ENCODE results near the gene ZNF184. TPM values are rescaled to one million over a fixed set of nuclear protein-coding genes. Genes with fewer than 3 reads are reported as not detected.

The ZNF184 gene
- total and polyA plus RNA-seq, 9 of the 15 experiments (the other 6 are each of a cell fraction or from before 2014, with no cell fraction given): 7.6 to 22.2 (median 12.8) TPM

DNA sequence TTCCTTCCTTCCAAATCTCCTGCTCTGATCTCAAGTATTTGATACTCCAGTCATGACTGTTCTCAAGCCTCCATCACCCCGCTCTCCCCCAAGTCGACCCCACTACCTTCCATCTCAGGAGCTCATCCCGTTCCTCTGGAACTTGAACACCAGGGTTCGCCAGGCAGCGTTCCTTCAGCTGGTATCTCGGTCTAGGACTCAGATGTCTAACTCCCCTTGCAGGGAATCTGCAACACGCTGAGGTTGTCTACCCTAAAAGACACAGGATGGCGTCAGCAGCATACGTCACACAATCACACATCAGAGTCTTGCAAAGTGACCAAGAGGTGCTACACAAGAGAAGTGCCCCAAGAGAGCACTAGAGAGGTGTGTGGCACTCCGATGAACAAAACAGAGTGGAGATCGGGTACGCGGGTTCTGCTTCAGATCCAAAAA, 706 bp downstream of the ZNF184 start (continued):
- TF ChIP-seq DDX20 (tag; IDR thresholded peaks at IDR 0.05; ENCODE audit: low read depth): no peak
- no peak for TF ChIP-seq ZNF311 (CRISPR knock-in tag; IDR thresholded peaks at IDR 0.05)
- peak; percentile 25; the same call in 1 of the 2 replicates for TF ChIP-seq ESRRA (IDR thresholded peaks at IDR 0.05; ENCODE audit: borderline replicate concordance, low read depth)
- TF ChIP-seq, protein P1, sequence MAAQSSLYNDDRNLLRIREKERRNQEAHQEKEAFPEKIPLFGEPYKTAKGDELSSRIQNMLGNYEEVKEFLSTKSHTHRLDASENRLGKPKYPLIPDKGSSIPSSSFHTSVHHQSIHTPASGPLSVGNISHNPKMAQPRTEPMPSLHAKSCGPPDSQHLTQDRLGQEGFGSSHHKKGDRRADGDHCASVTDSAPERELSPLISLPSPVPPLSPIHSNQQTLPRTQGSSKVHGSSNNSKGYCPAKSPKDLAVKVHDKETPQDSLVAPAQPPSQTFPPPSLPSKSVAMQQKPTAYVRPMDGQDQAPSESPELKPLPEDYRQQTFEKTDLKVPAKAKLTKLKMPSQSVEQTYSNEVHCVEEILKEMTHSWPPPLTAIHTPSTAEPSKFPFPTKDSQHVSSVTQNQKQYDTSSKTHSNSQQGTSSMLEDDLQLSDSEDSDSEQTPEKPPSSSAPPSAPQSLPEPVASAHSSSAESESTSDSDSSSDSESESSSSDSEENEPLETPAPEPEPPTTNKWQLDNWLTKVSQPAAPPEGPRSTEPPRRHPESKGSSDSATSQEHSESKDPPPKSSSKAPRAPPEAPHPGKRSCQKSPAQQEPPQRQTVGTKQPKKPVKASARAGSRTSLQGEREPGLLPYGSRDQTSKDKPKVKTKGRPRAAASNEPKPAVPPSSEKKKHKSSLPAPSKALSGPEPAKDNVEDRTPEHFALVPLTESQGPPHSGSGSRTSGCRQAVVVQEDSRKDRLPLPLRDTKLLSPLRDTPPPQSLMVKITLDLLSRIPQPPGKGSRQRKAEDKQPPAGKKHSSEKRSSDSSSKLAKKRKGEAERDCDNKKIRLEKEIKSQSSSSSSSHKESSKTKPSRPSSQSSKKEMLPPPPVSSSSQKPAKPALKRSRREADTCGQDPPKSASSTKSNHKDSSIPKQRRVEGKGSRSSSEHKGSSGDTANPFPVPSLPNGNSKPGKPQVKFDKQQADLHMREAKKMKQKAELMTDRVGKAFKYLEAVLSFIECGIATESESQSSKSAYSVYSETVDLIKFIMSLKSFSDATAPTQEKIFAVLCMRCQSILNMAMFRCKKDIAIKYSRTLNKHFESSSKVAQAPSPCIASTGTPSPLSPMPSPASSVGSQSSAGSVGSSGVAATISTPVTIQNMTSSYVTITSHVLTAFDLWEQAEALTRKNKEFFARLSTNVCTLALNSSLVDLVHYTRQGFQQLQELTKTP (IDR thresholded peaks at IDR 0.05; ENCODE audit: low read depth in 1 of 2, partially characterized antibody in 2 of 2): peak; percentile 63 to 71
- TF ChIP-seq POLR3G (IDR thresholded peaks at IDR 0.05; ENCODE audit: extremely low read depth, insufficient read length, insufficient replicate concordance): no peak
- no peak for TF ChIP-seq TCF3 (CRISPR knock-in tag; IDR thresholded peaks at IDR 0.05)
- TF ChIP-seq, protein P2, sequence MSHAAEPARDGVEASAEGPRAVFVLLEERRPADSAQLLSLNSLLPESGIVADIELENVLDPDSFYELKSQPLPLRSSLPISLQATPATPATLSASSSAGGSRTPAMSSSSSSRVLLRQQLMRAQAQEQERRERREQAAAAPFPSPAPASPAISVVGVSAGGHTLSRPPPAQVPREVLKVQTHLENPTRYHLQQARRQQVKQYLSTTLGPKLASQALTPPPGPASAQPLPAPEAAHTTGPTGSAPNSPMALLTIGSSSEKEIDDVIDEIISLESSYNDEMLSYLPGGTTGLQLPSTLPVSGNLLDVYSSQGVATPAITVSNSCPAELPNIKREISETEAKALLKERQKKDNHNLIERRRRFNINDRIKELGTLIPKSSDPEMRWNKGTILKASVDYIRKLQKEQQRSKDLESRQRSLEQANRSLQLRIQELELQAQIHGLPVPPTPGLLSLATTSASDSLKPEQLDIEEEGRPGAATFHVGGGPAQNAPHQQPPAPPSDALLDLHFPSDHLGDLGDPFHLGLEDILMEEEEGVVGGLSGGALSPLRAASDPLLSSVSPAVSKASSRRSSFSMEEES (CRISPR knock-in tag; IDR thresholded peaks at IDR 0.05): no peak
- no peak for TF ChIP-seq FOS (IDR thresholded peaks at IDR 0.05; ENCODE audit: extremely low read depth, insufficient read length)
- TF ChIP-seq, protein P3, sequence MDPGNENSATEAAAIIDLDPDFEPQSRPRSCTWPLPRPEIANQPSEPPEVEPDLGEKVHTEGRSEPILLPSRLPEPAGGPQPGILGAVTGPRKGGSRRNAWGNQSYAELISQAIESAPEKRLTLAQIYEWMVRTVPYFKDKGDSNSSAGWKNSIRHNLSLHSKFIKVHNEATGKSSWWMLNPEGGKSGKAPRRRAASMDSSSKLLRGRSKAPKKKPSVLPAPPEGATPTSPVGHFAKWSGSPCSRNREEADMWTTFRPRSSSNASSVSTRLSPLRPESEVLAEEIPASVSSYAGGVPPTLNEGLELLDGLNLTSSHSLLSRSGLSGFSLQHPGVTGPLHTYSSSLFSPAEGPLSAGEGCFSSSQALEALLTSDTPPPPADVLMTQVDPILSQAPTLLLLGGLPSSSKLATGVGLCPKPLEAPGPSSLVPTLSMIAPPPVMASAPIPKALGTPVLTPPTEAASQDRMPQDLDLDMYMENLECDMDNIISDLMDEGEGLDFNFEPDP (CRISPR knock-in tag; IDR thresholded peaks at IDR 0.05): no peak
- TF ChIP-seq ZSCAN29 (IDR thresholded peaks at IDR 0.05): peak; percentile 53; the same call in 1 of the 2 replicates
- TF ChIP-seq ZBED1 (IDR thresholded peaks at IDR 0.05): no peak
- 0 out of 2 replicates have a peak, but pooled peaks have one; percentile 16 for TF ChIP-seq ZKSCAN1 (IDR thresholded peaks at IDR 0.05; ENCODE audit: low read depth, low read length)
- peak; percentile 6 to 58; a peak in 1 of 4 replicates for TF ChIP-seq KDM1A (IDR thresholded peaks at IDR 0.05)
- TF ChIP-seq, protein P4, sequence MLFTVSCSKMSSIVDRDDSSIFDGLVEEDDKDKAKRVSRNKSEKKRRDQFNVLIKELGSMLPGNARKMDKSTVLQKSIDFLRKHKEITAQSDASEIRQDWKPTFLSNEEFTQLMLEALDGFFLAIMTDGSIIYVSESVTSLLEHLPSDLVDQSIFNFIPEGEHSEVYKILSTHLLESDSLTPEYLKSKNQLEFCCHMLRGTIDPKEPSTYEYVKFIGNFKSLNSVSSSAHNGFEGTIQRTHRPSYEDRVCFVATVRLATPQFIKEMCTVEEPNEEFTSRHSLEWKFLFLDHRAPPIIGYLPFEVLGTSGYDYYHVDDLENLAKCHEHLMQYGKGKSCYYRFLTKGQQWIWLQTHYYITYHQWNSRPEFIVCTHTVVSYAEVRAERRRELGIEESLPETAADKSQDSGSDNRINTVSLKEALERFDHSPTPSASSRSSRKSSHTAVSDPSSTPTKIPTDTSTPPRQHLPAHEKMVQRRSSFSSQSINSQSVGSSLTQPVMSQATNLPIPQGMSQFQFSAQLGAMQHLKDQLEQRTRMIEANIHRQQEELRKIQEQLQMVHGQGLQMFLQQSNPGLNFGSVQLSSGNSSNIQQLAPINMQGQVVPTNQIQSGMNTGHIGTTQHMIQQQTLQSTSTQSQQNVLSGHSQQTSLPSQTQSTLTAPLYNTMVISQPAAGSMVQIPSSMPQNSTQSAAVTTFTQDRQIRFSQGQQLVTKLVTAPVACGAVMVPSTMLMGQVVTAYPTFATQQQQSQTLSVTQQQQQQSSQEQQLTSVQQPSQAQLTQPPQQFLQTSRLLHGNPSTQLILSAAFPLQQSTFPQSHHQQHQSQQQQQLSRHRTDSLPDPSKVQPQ (CRISPR knock-in tag; IDR thresholded peaks at IDR 0.05; ENCODE audit: borderline replicate concordance): no peak
- TF ChIP-seq ETV6 (IDR thresholded peaks at IDR 0.05; ENCODE audit: borderline replicate concordance in 1 of 2, low read depth in 2 of 2, low read length in 1 of 2): no peak
- TF ChIP-seq ETV6 (CRISPR knock-in tag; IDR thresholded peaks at IDR 0.05; ENCODE audit: borderline replicate concordance): no peak
- TF ChIP-seq NFE2L1 (tag; IDR thresholded peaks at IDR 0.05; ENCODE audit: borderline replicate concordance, low read depth): no peak
- no peak; the same call in 1 of the 2 replicates for TF ChIP-seq POLR2AphosphoS5 (IDR thresholded peaks at IDR 0.05; ENCODE audit: control insufficient read depth, insufficient read depth, low read depth, low read length)
- TF ChIP-seq ZNF253 (CRISPR knock-in tag; conservative IDR thresholded peaks at IDR 0.05): no peak
- no peak for TF ChIP-seq NR3C1 (CRISPR knock-in tag; IDR thresholded peaks at IDR 0.05)

Measured in K562 (cell line).